Measurements from ENCODE around the gene RPL4. TPM values are rescaled to one million over a fixed set of nuclear protein-coding genes. Genes with fewer than 3 reads are reported as not detected.

Gene RPL4
- total and polyA plus RNA-seq, 9 of the 15 experiments (the other 6 are each of a cell fraction or from before 2014, with no cell fraction given): 2,055 to 7,760 (median 5,069) TPM

- 0 out of 2 replicates have a peak, but pooled peaks have one; percentile 45 for TF ChIP-seq THAP7 (CRISPR knock-in tag; IDR thresholded peaks at IDR 0.05)
- no peak for TF ChIP-seq CHCHD3 (CRISPR knock-in tag; IDR thresholded peaks at IDR 0.05)
- TF ChIP-seq ZNF124 (CRISPR knock-in tag; IDR thresholded peaks at IDR 0.05): no peak
- peak; percentile 18 for TF ChIP-seq CCNT2 (IDR thresholded peaks at IDR 0.05; ENCODE audit: borderline replicate concordance, extremely low read depth, insufficient read length, low read depth, low read length)
- no peak; the same call in 1 of the 2 replicates for TF ChIP-seq OTX1 (CRISPR knock-in tag; IDR thresholded peaks at IDR 0.05)
- no peak for TF ChIP-seq ZC3H4 (CRISPR knock-in tag; IDR thresholded peaks at IDR 0.05; ENCODE audit: borderline replicate concordance)
- TF ChIP-seq HNRNPLL (IDR thresholded peaks at IDR 0.05; ENCODE audit: low read depth, low read length, poor library complexity, severe bottlenecking): no peak
- TF ChIP-seq CXXC5 (CRISPR knock-in tag; IDR thresholded peaks at IDR 0.05): peak; percentile 65; the same call in 1 of the 2 replicates
- no peak for TF ChIP-seq ZC3H11A (IDR thresholded peaks at IDR 0.05; ENCODE audit: low read depth, low read length)
- TF ChIP-seq, protein P1, sequence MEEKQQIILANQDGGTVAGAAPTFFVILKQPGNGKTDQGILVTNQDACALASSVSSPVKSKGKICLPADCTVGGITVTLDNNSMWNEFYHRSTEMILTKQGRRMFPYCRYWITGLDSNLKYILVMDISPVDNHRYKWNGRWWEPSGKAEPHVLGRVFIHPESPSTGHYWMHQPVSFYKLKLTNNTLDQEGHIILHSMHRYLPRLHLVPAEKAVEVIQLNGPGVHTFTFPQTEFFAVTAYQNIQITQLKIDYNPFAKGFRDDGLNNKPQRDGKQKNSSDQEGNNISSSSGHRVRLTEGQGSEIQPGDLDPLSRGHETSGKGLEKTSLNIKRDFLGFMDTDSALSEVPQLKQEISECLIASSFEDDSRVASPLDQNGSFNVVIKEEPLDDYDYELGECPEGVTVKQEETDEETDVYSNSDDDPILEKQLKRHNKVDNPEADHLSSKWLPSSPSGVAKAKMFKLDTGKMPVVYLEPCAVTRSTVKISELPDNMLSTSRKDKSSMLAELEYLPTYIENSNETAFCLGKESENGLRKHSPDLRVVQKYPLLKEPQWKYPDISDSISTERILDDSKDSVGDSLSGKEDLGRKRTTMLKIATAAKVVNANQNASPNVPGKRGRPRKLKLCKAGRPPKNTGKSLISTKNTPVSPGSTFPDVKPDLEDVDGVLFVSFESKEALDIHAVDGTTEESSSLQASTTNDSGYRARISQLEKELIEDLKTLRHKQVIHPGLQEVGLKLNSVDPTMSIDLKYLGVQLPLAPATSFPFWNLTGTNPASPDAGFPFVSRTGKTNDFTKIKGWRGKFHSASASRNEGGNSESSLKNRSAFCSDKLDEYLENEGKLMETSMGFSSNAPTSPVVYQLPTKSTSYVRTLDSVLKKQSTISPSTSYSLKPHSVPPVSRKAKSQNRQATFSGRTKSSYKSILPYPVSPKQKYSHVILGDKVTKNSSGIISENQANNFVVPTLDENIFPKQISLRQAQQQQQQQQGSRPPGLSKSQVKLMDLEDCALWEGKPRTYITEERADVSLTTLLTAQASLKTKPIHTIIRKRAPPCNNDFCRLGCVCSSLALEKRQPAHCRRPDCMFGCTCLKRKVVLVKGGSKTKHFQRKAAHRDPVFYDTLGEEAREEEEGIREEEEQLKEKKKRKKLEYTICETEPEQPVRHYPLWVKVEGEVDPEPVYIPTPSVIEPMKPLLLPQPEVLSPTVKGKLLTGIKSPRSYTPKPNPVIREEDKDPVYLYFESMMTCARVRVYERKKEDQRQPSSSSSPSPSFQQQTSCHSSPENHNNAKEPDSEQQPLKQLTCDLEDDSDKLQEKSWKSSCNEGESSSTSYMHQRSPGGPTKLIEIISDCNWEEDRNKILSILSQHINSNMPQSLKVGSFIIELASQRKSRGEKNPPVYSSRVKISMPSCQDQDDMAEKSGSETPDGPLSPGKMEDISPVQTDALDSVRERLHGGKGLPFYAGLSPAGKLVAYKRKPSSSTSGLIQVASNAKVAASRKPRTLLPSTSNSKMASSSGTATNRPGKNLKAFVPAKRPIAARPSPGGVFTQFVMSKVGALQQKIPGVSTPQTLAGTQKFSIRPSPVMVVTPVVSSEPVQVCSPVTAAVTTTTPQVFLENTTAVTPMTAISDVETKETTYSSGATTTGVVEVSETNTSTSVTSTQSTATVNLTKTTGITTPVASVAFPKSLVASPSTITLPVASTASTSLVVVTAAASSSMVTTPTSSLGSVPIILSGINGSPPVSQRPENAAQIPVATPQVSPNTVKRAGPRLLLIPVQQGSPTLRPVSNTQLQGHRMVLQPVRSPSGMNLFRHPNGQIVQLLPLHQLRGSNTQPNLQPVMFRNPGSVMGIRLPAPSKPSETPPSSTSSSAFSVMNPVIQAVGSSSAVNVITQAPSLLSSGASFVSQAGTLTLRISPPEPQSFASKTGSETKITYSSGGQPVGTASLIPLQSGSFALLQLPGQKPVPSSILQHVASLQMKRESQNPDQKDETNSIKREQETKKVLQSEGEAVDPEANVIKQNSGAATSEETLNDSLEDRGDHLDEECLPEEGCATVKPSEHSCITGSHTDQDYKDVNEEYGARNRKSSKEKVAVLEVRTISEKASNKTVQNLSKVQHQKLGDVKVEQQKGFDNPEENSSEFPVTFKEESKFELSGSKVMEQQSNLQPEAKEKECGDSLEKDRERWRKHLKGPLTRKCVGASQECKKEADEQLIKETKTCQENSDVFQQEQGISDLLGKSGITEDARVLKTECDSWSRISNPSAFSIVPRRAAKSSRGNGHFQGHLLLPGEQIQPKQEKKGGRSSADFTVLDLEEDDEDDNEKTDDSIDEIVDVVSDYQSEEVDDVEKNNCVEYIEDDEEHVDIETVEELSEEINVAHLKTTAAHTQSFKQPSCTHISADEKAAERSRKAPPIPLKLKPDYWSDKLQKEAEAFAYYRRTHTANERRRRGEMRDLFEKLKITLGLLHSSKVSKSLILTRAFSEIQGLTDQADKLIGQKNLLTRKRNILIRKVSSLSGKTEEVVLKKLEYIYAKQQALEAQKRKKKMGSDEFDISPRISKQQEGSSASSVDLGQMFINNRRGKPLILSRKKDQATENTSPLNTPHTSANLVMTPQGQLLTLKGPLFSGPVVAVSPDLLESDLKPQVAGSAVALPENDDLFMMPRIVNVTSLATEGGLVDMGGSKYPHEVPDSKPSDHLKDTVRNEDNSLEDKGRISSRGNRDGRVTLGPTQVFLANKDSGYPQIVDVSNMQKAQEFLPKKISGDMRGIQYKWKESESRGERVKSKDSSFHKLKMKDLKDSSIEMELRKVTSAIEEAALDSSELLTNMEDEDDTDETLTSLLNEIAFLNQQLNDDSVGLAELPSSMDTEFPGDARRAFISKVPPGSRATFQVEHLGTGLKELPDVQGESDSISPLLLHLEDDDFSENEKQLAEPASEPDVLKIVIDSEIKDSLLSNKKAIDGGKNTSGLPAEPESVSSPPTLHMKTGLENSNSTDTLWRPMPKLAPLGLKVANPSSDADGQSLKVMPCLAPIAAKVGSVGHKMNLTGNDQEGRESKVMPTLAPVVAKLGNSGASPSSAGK (IDR thresholded peaks at IDR 0.05): no peak; the same call in 1 of the 2 replicates
- no peak for TF ChIP-seq BRF1 (IDR thresholded peaks at IDR 0.05; ENCODE audit: borderline replicate concordance, extremely low read depth, insufficient read length)
- TF ChIP-seq ZFP1 (CRISPR knock-in tag; IDR thresholded peaks at IDR 0.05): no peak
- peak; percentile 57; the same call in 1 of the 2 replicates for TF ChIP-seq TARDBP (IDR thresholded peaks at IDR 0.05)
- TF ChIP-seq RBM22 (IDR thresholded peaks at IDR 0.05; ENCODE audit: low read depth, low read length, poor library complexity, severe bottlenecking): no peak
Measured at GRCh38 chr15:66504563-66505429, at the start of gene RPL4, which contains the start of gene ZWILCH (continued).
